ENCODE results near the gene SDK2. TPM values are rescaled to one million over a fixed set of nuclear protein-coding genes. Genes with fewer than 3 reads are reported as not detected.
A peak's percentile ranks its signal among the peaks of the same experiment; 100 is the strongest.

Gene SDK2, protein sequence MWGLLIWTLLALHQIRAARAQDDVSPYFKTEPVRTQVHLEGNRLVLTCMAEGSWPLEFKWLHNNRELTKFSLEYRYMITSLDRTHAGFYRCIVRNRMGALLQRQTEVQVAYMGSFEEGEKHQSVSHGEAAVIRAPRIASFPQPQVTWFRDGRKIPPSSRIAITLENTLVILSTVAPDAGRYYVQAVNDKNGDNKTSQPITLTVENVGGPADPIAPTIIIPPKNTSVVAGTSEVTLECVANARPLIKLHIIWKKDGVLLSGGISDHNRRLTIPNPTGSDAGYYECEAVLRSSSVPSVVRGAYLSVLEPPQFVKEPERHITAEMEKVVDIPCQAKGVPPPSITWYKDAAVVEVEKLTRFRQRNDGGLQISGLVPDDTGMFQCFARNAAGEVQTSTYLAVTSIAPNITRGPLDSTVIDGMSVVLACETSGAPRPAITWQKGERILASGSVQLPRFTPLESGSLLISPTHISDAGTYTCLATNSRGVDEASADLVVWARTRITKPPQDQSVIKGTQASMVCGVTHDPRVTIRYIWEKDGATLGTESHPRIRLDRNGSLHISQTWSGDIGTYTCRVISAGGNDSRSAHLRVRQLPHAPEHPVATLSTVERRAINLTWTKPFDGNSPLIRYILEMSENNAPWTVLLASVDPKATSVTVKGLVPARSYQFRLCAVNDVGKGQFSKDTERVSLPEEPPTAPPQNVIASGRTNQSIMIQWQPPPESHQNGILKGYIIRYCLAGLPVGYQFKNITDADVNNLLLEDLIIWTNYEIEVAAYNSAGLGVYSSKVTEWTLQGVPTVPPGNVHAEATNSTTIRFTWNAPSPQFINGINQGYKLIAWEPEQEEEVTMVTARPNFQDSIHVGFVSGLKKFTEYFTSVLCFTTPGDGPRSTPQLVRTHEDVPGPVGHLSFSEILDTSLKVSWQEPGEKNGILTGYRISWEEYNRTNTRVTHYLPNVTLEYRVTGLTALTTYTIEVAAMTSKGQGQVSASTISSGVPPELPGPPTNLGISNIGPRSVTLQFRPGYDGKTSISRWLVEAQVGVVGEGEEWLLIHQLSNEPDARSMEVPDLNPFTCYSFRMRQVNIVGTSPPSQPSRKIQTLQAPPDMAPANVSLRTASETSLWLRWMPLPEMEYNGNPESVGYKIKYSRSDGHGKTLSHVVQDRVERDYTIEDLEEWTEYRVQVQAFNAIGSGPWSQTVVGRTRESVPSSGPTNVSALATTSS (N-terminal part only)
- total RNA-seq (under 1 TPM; 0.35 to 0.44 TPM), polyA plus RNA-seq (0.54 TPM)

DNA sequence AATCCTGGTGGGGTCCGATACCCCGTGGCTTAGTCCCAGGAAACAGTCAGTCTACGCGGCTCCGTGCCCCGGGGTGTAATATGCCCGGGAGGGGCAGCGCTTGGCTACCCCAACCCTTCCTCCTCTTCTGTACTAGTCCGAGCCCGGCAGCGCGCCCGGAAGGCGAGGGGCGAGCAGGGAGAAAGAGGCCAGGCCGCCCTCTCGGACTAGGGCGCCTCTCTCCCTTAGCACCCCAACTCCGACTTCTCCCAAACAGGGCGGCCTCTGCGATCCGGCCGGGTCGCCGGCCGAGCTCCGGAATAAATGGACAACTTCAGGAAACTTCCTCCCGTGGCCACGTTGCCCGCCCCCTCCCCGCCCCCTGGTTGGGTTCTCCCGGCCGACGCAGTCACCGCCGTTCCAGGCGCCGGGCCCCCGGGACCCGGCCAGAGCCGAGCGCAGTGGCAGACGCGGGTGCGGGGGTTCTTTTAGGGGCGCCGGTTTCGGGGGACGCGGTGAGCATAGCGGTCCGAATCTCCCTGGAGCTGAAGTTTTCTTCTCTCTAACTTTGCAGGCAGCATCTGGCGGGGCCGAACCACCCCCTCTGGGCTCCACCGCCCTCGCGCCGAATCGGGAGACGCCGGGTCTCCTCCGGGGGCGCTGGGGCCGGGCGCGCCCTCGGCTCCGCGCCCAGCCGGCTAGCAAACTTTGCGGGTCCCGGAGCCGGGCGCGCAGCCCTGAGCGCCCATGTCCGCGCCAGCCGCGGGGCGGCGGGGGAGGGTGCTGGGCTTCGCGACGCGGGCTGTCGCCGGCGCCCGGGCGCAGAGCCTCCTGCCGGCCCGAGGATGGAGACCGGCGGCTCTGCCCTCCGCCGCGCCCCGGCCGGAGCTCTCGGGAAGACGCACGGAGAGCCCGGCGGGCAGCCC lies at the start of gene SDK2:
Gene SDK2, minus strand, starts transcription at position 301 of the 905 bp plus-strand sequence. CDS start 357 bp downstream, outside the sequence.
- peak in 1 of 5 donors; percentile 29 for DNase-seq
- peaks cover 12% of the 10 kb centered on the region for H3K4me1 ChIP-seq (ENCODE audit: insufficient read depth, low read length)
- no peak within 1 kb of the TSS for H3K27ac Mint-ChIP-seq
- peaks cover 10 to 27% (median 12%) of the 10 kb centered on the region in 3 donors for H3K4me1 Mint-ChIP-seq
- no peaks in the 10 kb centered on the region for H3K36me3 ChIP-seq (ENCODE audit: insufficient read depth, low read length)
- H3K9me3 Mint-ChIP-seq: no peaks in the 10 kb centered on the region
- ChIA-PET CTCF (interaction anchor here (1.1 to 1.8 kb wide), 2 partner anchors 12 to 52 kb away, joined by 3 to 6 read pairs; no protein-coding TSS in a partner anchor), POLR2A (no interaction called here)
- H3K27ac ChIP-seq (ENCODE audit: low read depth, low read length): no peak within 1 kb of the TSS
- peak within 1 kb of the TSS; percentile 72 to 90 (median 80) for H3K4me3 Mint-ChIP-seq
- H3K9me3 ChIP-seq (ENCODE audit: low read length): no peaks in the 10 kb centered on the region
- peaks cover 34 to 55% of the 10 kb centered on the region in 2 donors for H3K27me3 Mint-ChIP-seq
- H3K27me3 ChIP-seq (ENCODE audit: insufficient read depth, low read length, poor library complexity, severe bottlenecking): no peaks in the 10 kb centered on the region
- peak within 1 kb of the TSS; percentile 22 for H3K4me3 ChIP-seq (ENCODE audit: low read length)
- no peaks in the 10 kb centered on the region for H3K36me3 Mint-ChIP-seq

DNA sequence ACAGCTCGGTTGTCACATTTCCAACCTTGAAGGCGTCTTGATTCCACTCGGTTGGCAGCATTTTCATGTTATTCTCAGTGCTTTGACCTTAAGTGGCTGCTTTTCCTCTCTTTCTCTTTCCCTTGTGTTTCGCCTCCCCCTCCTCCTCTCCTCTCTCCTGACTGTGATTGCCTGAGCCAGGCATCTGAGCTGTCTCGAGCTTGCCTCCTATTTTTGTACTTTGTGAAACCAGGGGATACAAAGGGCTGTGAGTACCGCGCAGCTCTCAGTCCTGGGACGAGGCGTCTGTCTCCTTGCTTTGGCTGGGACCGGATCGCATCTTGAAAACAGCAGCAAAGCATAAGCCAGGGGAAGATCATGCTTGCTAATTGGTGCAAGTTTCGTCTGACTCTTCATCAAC lies 48.8 kb upstream of the SDK2 start:
- H3K36me3 ChIP-seq (ENCODE audit: insufficient read depth, low read length): no peaks in the 10 kb centered on the region
- no peaks in the 10 kb centered on the region for H3K4me1 Mint-ChIP-seq
- no peak overlapping the region for H3K27ac Mint-ChIP-seq

GRCh38 chr17:73691321-73691766 lies 47.1 kb upstream of the SDK2 start:
- no peaks in the 10 kb centered on the region for H3K4me1 Mint-ChIP-seq
- no peaks in the 10 kb centered on the region for H3K4me1 ChIP-seq (ENCODE audit: insufficient read depth, low read length)
- H3K4me3 ChIP-seq (ENCODE audit: low read length): no peak overlapping the region
- H3K27me3 Mint-ChIP-seq: peaks cover 7 to 8% of the 10 kb centered on the region in 2 donors
- H3K36me3 ChIP-seq (ENCODE audit: insufficient read depth, low read length): no peaks in the 10 kb centered on the region
- H3K9me3 Mint-ChIP-seq: no peaks in the 10 kb centered on the region
- peak overlapping the region in 1 of 8 donors; percentile 56 for H3K27ac Mint-ChIP-seq
- DNase-seq: no peak
- CTCF ChIA-PET: no interaction called here
- no peak overlapping the region for H3K27ac ChIP-seq (ENCODE audit: low read depth, low read length)
- H3K36me3 Mint-ChIP-seq: no peaks in the 10 kb centered on the region
- POLR2A ChIA-PET: no interaction called here
- no peaks in the 10 kb centered on the region for H3K9me3 ChIP-seq (ENCODE audit: low read length)
- no peak overlapping the region for H3K4me3 Mint-ChIP-seq
- no peaks in the 10 kb centered on the region for H3K27me3 ChIP-seq (ENCODE audit: insufficient read depth, low read length, poor library complexity, severe bottlenecking)

More for the DNA sequence above, 48.8 kb upstream of the SDK2 start:
- Mint-ChIP-seq H3K4me3 (no peak overlapping the region), H3K9me3 (no peaks in the 10 kb centered on the region), H3K36me3 (no peaks in the 10 kb centered on the region), H3K27me3 (peaks cover 6 to 8% of the 10 kb centered on the region in 2 donors)
- H3K9me3 ChIP-seq (ENCODE audit: low read length): no peaks in the 10 kb centered on the region
- POLR2A ChIA-PET: no interaction called here
- CTCF ChIA-PET: no interaction called here
- no peak overlapping the region for H3K4me3 ChIP-seq (ENCODE audit: low read length)
- no peak overlapping the region for H3K27ac ChIP-seq (ENCODE audit: low read depth, low read length)
- no peaks in the 10 kb centered on the region for H3K4me1 ChIP-seq (ENCODE audit: insufficient read depth, low read length)
- no peak for DNase-seq
- H3K27me3 ChIP-seq (ENCODE audit: insufficient read depth, low read length, poor library complexity, severe bottlenecking): no peaks in the 10 kb centered on the region

DNA sequence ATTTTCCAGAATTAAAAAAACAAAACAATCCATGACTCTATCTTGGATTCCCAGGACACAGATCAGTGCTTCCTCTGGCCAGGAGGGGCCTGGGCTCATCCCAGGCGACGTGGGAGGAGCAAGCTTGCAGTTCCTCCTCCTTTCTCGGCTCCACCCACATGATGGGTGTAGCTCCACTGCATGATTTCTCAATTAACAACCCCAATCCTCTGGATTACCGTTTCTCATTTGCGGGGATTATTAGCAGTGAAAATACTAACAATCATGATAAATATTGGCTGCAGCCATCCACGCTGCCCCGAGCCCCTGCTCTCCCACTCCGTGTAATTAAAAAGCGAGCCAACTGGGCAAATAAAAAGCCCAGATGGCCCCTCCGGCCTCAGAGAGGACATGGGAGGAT lies 46.4 kb upstream of the SDK2 start:
- Mint-ChIP-seq H3K4me1 (no peaks in the 10 kb centered on the region), H3K4me3 (no peak overlapping the region), H3K27me3 (peaks cover 5 to 8% of the 10 kb centered on the region in 2 donors), H3K9me3 (no peaks in the 10 kb centered on the region), H3K27ac (no peak overlapping the region), H3K36me3 (no peaks in the 10 kb centered on the region)
- no peaks in the 10 kb centered on the region for H3K36me3 ChIP-seq (ENCODE audit: insufficient read depth, low read length)
- ChIA-PET CTCF (no interaction called here), POLR2A (no interaction called here)
- H3K4me1 ChIP-seq (ENCODE audit: insufficient read depth, low read length): no peaks in the 10 kb centered on the region
- H3K27ac ChIP-seq (ENCODE audit: low read depth, low read length): no peak overlapping the region
- H3K4me3 ChIP-seq (ENCODE audit: low read length): no peak overlapping the region
- H3K27me3 ChIP-seq (ENCODE audit: insufficient read depth, low read length, poor library complexity, severe bottlenecking): no peaks in the 10 kb centered on the region
- no peak for DNase-seq
- H3K9me3 ChIP-seq (ENCODE audit: low read length): no peaks in the 10 kb centered on the region

GRCh38 chr17:73689596-73690275 lies 45.5 kb upstream of the SDK2 start:
- no peak overlapping the region for H3K4me3 Mint-ChIP-seq
- no peaks in the 10 kb centered on the region for H3K4me1 Mint-ChIP-seq
- Histone ChIP-seq H3K27ac (ENCODE audit: low read depth, low read length) (no peak overlapping the region), H3K36me3 (ENCODE audit: insufficient read depth, low read length) (no peaks in the 10 kb centered on the region), H3K27me3 (ENCODE audit: insufficient read depth, low read length, poor library complexity, severe bottlenecking) (no peaks in the 10 kb centered on the region), H3K4me1 (ENCODE audit: insufficient read depth, low read length) (no peaks in the 10 kb centered on the region), H3K4me3 (ENCODE audit: low read length) (no peak overlapping the region), H3K9me3 (ENCODE audit: low read length) (no peaks in the 10 kb centered on the region)
- H3K27ac Mint-ChIP-seq: no peak overlapping the region
- H3K36me3 Mint-ChIP-seq: peaks cover 0 to 4% (median 0%) of the 10 kb centered on the region in 3 donors
- no peak for DNase-seq
- peaks cover 0 to 3% (median 0%) of the 10 kb centered on the region in 5 donors for H3K9me3 Mint-ChIP-seq
- peaks cover 5 to 8% of the 10 kb centered on the region in 2 donors for H3K27me3 Mint-ChIP-seq
- CTCF ChIA-PET: no interaction called here
- POLR2A ChIA-PET: no interaction called here

- POLR2A ChIA-PET: no interaction called here
- CTCF ChIA-PET: no interaction called here
- H3K27me3 ChIP-seq (ENCODE audit: insufficient read depth, low read length, poor library complexity, severe bottlenecking): no peaks in the 10 kb centered on the region
- Mint-ChIP-seq H3K9me3 (peaks cover 0 to 6% (median 2%) of the 10 kb centered on the region in 5 donors), H3K27me3 (peaks cover 11 to 15% of the 10 kb centered on the region in 2 donors), H3K4me3 (no peak overlapping the region), H3K27ac (no peak overlapping the region), H3K4me1 (no peaks in the 10 kb centered on the region), H3K36me3 (peaks cover 0 to 4% (median 0%) of the 10 kb centered on the region in 3 donors)
- H3K9me3 ChIP-seq (ENCODE audit: low read length): no peaks in the 10 kb centered on the region
- H3K4me3 ChIP-seq (ENCODE audit: low read length): no peak overlapping the region
- no peak for DNase-seq
- no peaks in the 10 kb centered on the region for H3K4me1 ChIP-seq (ENCODE audit: insufficient read depth, low read length)
- H3K36me3 ChIP-seq (ENCODE audit: insufficient read depth, low read length): no peaks in the 10 kb centered on the region
- no peak overlapping the region for H3K27ac ChIP-seq (ENCODE audit: low read depth, low read length)
These were observed 42.7 kb upstream of the SDK2 start for GRCh38 chr17:73686961-73687360.

- no peaks in the 10 kb centered on the region for H3K27me3 ChIP-seq (ENCODE audit: insufficient read depth, low read length, poor library complexity, severe bottlenecking)
- Mint-ChIP-seq H3K27ac (no peak overlapping the region), H3K9me3 (peaks cover 0 to 10% (median 4%) of the 10 kb centered on the region in 5 donors), H3K4me1 (no peaks in the 10 kb centered on the region), H3K27me3 (peaks cover 11 to 15% of the 10 kb centered on the region in 2 donors), H3K4me3 (no peak overlapping the region), H3K36me3 (peaks cover 0 to 8% (median 0%) of the 10 kb centered on the region in 3 donors)
- DNase-seq: no peak
- no peak overlapping the region for H3K4me3 ChIP-seq (ENCODE audit: low read length)
- ChIA-PET POLR2A (no interaction called here), CTCF (no interaction called here)
- no peaks in the 10 kb centered on the region for H3K36me3 ChIP-seq (ENCODE audit: insufficient read depth, low read length)
- no peak overlapping the region for H3K27ac ChIP-seq (ENCODE audit: low read depth, low read length)
- no peaks in the 10 kb centered on the region for H3K9me3 ChIP-seq (ENCODE audit: low read length)
- H3K4me1 ChIP-seq (ENCODE audit: insufficient read depth, low read length): no peaks in the 10 kb centered on the region
These were observed 41.9 kb upstream of the SDK2 start for GRCh38 chr17:73686126-73686525.

All from CD8-positive, alpha-beta memory T cell (primary cell).